Activated naive CD4-positive, alpha-beta T cell treated with anti-CD3 and anti-CD28 coated beads, Interleukin-2, amount 50 U/mL, for 24 hours (primary cell): ENCODE results near the gene NHSL1.

ENCODE experiments used
- H3K27ac Mint-ChIP-seq: one replicate; pipeline ENCODE4 v1.8.0; 2021; ENCODE audit warnings: mild to moderate bottlenecking, mixed read lengths
- H3K27me3 Mint-ChIP-seq: one replicate; pipeline ENCODE4 v1.8.0; 2021; ENCODE audit warnings: mixed read lengths
- H3K36me3 Mint-ChIP-seq: one replicate; pipeline ENCODE4 v1.8.0; 2021; ENCODE audit warnings: mixed read lengths
- H3K4me1 Mint-ChIP-seq: one replicate; pipeline ENCODE4 v1.8.0; 2021; ENCODE audit warnings: mixed read lengths
- H3K4me3 Mint-ChIP-seq: one replicate; pipeline ENCODE4 v1.8.0; 2021; ENCODE audit warnings: mild to moderate bottlenecking, mixed read lengths
- H3K9me3 Mint-ChIP-seq: one replicate; pipeline ENCODE4 v1.8.0; 2021; ENCODE audit warnings: mixed read lengths

NHSL1 gene

GRCh38 chr6:138372711-138373463, 126.4 kb downstream of the NHSL1 start:
- Mint-ChIP-seq H3K4me1 (peaks cover 6% of the 10 kb centered on the region), H3K27me3 (no peaks in the 10 kb centered on the region), H3K36me3 (no peaks in the 10 kb centered on the region), H3K4me3 (no peak overlapping the region), H3K27ac (no peak overlapping the region), H3K9me3 (no peaks in the 10 kb centered on the region)
